ENCODE measurements around the gene POLR2L.

The POLR2L gene

DNA sequence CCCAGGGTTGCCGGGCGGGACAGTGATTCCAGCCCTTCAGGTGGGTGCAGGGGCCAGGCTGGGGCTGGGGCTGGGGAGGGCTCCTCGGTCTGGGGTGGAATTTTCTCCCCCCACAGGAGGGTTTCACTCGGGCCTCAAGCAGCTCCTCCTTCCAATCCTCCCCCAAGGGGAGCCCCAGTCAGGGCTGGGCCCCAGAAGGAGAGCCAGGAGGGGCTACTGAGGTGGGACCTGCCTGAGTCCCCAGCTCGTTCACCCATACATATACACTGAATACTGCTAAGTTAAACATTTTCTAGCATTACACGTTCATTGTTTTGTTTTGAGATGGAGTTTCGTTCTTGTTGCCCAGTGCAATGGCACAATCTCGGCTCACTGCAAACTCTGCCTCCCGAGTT, 16.1 kb downstream of the POLR2L start:
- TF ChIP-seq, protein P1, sequence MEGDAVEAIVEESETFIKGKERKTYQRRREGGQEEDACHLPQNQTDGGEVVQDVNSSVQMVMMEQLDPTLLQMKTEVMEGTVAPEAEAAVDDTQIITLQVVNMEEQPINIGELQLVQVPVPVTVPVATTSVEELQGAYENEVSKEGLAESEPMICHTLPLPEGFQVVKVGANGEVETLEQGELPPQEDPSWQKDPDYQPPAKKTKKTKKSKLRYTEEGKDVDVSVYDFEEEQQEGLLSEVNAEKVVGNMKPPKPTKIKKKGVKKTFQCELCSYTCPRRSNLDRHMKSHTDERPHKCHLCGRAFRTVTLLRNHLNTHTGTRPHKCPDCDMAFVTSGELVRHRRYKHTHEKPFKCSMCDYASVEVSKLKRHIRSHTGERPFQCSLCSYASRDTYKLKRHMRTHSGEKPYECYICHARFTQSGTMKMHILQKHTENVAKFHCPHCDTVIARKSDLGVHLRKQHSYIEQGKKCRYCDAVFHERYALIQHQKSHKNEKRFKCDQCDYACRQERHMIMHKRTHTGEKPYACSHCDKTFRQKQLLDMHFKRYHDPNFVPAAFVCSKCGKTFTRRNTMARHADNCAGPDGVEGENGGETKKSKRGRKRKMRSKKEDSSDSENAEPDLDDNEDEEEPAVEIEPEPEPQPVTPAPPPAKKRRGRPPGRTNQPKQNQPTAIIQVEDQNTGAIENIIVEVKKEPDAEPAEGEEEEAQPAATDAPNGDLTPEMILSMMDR (IDR thresholded peaks at IDR 0.05), result no peak
- H3K4me3 ChIP-seq, result no peak overlapping the region
- intact Hi-C loops (cut with DNase I; ENCODE audit: low total_unique reads), result no loop called here
- H3K27ac ChIP-seq, result no peak overlapping the region
- peaks cover 3 to 92% (median 55%) of the 10 kb centered on the region in 4 donors for H3K4me1 ChIP-seq
- peaks cover 44 to 47% (median 46%) of the 10 kb centered on the region in 3 donors for H3K36me3 ChIP-seq
- DNase-seq, result no peak
- no peaks in the 10 kb centered on the region for H3K9me3 ChIP-seq
- H3K27me3 ChIP-seq, result peaks cover 0 to 71% of the 10 kb centered on the region in 2 donors

DNA sequence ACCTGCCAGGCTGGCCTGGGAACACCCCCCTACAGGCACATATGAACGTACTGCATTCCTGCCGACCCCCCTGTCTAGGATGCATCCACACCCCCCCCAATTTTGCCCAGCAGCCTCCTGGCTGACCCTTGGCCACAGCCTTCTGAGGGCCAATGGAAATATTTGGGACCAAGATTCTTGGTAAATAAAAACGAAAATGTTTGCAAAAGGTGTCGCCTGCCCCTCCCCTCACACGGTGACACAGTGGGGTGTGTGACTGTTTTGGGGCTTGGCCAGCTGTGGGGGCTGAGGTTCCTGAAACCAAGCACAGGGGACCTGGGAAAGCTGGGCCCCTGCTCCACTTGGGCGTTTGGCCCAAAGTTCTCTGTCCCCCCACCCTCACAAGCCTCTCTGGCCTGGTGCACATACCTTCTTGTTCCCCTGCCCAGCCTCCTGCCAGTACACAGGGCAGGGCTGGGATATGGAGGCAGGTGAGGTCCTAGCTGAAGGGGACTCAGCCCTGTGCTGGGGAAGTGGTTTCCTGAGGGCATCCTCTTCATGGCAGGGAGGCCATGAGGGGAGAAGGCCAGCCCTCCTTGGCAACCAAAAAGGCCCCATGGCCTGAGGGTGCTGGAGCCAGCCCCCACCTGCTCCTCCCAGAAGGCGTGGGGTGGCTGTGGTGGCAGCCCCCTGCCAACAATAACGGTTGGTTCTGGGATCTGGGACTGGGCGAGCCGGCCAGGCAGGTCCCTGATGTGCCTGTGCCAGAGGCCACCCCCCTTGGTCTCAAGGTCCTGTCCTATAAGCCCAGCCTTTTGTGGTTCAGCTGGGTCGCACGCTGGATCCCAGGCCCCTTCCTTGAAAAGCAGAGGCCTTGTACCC, 16.7 kb downstream of the POLR2L start:
- no peak overlapping the region for H3K27ac ChIP-seq
- H3K36me3 ChIP-seq, result peaks cover 44 to 47% (median 46%) of the 10 kb centered on the region in 3 donors
- H3K9me3 ChIP-seq, result no peaks in the 10 kb centered on the region
- H3K4me3 ChIP-seq, result no peak overlapping the region
- TF ChIP-seq, protein P1 (IDR thresholded peaks at IDR 0.05), result no peak
- intact Hi-C loops (cut with DNase I; ENCODE audit: low total_unique reads), result no loop called here
- peaks cover 5 to 92% (median 55%) of the 10 kb centered on the region in 4 donors for H3K4me1 ChIP-seq
- peaks cover 0 to 65% of the 10 kb centered on the region in 2 donors for H3K27me3 ChIP-seq
- no peak for DNase-seq

DNA sequence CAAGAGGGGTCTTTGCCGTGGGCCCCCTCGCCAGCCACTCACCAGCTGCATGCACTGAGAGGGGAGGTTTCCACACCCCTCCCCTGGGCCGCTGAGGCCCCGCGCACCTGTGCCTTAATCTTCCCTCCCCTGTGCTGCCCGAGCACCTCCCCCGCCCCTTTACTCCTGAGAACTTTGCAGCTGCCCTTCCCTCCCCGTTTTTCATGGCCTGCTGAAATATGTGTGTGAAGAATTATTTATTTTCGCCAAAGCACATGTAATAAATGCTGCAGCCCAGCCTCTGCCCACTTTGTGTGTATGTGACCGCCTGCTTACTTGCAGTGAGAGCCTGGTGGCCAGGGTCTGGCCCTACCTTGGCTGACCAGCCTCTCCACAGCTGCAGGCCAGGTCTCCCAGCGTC, 17.4 kb downstream of the POLR2L start:
- TF ChIP-seq, protein P1 (IDR thresholded peaks at IDR 0.05), result no peak
- Histone ChIP-seq H3K4me3 (no peak overlapping the region), H3K9me3 (no peaks in the 10 kb centered on the region), H3K27ac (no peak overlapping the region), H3K4me1 (peaks cover 5 to 90% (median 50%) of the 10 kb centered on the region in 4 donors), H3K27me3 (peaks cover 0 to 59% of the 10 kb centered on the region in 2 donors), H3K36me3 (peaks cover 44 to 47% (median 46%) of the 10 kb centered on the region in 3 donors)
- intact Hi-C loops (cut with DNase I; ENCODE audit: low total_unique reads), result no loop called here
- DNase-seq, result no peak

DNA sequence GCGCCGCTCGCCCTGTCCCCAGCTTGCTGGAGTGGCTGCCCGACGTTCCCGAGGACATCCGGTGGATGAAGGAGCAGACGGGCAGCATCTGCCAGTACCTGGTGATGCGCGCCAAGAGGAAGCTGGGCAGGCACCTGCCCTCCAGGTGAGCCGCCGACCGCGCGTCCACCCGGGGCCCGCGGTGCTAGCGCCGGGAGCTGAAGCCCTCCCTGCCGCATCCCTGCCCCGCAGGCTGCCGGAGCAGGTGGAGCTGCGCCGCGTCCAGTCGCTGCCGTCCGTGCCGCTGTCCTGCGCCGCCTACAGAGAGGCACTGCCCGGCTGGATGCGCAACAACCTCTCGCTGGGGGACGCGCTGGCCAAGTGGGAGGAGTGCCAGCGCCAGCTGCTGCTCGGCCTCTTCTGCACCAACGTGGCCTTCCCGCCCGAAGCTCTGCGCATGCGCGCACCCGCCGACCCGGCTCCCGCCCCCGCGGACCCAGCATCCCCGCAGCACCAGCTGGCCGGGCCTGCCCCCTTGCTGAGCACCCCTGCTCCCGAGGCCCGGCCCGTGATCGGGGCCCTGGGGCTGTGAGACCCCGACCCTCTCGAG, 17.9 kb downstream of the POLR2L start:
- no peak overlapping the region for H3K4me3 ChIP-seq
- DNase-seq, result no peak
- intact Hi-C loops (cut with DNase I; ENCODE audit: low total_unique reads), result no loop called here
- TF ChIP-seq, protein P1 (IDR thresholded peaks at IDR 0.05), result no peak
- no peaks in the 10 kb centered on the region for H3K9me3 ChIP-seq
- peaks cover 5 to 84% (median 45%) of the 10 kb centered on the region in 4 donors for H3K4me1 ChIP-seq
- peaks cover 44 to 47% (median 46%) of the 10 kb centered on the region in 3 donors for H3K36me3 ChIP-seq
- H3K27ac ChIP-seq, result no peak overlapping the region
- H3K27me3 ChIP-seq, result peaks cover 0 to 54% of the 10 kb centered on the region in 2 donors

DNA sequence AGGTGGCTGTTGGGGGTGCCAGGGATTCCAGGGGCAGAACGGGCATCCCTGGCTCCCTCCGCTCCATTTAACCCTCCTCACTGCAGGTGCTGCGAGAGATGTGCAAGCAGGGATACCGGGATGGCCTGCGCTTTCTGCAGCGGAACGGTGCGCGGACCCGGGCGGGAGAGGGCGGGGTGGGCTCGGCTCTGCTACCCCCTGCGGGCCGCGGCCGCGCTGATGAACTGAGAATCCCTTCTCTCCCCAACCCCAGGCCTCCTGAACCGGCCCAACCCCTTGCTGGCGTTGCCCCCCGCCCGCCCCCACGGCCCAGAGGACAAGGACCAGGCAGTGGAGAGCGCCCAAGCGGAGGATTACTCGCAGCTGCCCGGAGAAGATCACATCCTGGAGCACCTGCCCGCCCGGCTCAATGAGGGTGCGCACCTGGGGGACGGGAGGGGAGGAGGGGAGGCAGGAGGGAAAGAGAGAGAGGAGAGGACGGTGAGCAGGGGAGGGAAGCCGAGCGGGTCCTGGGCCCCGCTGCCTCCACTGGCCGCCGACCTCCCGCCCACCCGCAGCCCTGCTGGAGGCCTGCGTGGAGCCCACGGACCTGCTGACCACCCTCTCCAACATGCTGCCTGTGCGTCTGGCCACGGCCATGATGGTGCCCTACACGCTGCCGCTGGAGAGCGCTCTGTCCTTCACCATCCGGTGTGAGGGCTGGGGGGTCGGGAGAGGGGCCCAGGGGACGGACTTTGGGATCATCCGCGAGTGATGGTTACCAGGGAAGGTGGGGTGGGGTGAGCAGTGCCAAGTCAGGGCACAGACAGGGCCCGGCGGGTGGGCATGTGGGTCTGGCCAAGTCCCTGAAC, 18.7 kb downstream of the POLR2L start:
- Histone ChIP-seq H3K9me3 (no peaks in the 10 kb centered on the region), H3K36me3 (peaks cover 44 to 47% (median 46%) of the 10 kb centered on the region in 3 donors), H3K27me3 (peaks cover 0 to 47% of the 10 kb centered on the region in 2 donors), H3K4me3 (no peak overlapping the region), H3K27ac (no peak overlapping the region), H3K4me1 (peaks cover 5 to 82% (median 44%) of the 10 kb centered on the region in 4 donors)
- intact Hi-C loops (cut with DNase I; ENCODE audit: low total_unique reads), result no loop called here
- no peak for DNase-seq
- TF ChIP-seq, protein P1 (IDR thresholded peaks at IDR 0.05), result no peak

Measured in tibial artery (tissue), 4 donors.